NAMALWA (cell line): Measurements from ENCODE around the gene CMTM7.
"Not testable (repeated sequence)": the region's sequence is repeated elsewhere in the genome, so short reads cannot be mapped to it uniquely, and the experiment has no call there.

Experiments
- DNase-seq: peaks from one replicate; pipeline ENCODE4 v3.0.0-alpha.2; 2015; ENCODE audit warnings: low spot score

CMTM7 gene

DNA sequence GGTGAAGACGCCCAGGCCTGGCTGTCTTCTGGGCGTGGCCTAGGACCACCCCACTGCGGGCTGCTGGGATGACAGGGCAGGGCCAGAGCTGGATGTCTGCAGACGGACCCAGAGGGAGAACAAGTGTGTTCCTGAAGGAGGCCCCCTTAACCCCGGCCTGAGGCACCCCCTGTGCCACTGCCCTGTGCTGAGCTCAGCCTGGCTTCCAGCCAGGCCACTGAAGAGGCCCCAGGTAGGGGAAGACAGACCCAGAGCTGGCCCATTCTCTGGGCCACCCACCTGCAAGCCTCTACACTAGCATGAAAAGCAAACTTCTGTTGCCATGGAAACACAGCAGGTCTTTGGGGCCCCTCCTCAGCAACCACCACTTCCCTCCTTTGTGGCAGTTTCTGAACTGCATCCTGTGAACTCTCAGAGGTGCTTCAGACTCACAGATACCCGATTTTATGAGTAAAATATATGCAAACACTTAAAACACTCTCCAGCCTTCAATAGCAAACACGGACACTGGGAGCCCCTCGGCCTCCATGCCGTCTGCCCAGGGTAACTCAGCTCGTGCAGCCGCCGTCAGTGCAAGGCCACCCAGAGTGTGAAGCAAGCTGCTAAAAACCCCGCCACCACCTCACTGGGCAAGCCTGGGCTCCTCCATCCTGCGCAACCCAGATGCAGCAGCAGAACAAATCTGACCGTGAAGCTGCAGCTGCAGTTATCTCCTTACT is 68.5 kb downstream of the CMTM7 start:
- peak; percentile 83 for DNase-seq

DNA sequence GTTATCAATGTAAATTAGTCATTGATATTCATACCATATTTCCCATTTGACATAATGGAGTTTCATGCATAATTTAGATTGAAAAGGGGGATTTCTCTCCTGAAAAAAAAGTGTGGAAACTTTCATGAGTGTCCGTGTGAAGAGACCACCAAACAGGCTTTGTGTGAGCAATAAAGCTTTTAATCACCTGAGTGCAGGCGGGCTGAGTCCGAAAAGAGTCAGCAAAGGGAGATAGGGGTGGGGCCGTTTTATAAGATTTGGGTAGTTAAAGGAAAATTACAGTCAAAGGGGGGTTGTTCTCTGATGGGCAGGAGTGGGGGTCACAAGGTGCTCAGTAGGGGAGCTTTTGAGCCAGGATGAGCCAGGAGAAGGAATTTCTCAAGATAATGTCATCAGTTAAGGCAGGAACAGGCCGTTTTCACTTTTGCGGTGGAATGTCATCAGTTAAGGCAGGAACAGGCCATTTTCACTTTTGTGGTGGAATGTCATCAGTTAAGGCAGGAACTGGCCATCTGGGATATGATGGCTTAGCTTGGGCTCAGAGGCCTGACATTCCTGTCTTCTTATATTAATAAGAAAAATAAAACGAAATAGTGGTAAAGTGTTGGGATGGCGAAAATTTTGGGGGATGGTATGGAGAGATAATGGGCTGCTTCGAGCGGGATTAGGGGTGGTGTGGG is 69.3 kb downstream of the CMTM7 start:
- not testable (repeated sequence) for DNase-seq

DNA sequence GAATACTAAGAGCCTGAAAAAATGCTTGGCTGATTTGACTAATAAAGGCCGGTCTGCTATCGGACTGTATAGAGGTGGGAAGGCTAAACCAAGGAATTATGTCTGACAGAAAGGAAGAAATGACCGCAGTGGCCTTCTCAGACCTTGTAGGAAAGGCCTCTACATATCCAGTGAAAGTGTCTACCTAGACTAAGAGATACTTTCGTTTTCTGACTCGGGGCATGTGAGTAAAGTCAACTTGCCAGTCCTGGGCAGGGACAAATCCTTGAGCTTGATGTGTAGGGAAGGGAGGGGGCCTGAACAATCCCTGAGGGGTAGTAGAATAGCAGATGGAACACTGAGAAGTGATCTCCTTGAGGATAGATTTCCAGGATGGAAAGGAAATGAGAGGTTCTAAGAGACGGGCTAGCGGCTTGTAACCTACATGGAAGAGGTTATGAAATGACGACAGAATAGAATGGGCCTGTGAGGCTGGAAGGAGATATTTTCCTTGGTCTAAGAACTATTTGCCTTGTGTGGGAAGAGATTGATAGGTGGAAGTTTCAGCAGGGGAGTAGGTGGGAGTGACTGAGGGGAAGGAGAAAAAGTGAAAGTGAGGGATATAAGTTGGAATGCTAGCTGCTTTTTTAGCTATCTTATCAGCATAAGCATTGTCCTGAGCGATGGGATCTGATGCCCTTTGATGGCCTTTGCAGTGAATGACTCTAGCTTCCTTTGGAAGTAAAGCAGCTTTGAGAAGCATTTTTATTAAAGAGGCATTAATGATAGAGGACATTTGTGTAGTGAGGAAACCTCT is 70.7 kb downstream of the CMTM7 start:
- not testable (repeated sequence) for DNase-seq

DNA sequence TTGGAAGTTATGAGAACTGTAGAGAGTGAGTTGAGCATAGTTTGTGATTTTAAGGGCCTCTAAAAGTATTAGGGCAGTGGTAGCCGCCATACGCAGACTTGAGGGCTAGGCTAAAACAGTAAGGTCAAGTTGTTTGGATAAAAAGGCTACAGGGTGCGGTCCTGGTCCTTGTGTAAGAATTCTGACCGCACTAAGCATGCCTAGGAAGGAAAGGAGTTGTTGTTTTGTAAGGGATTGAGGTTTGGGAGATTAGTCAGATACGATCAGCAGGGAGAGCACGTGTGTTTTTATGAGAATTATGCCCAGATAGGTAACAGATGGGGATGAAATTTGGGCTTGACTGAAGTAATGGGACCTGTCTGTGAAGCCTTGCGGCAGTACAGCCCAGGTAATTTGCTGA is 71.8 kb downstream of the CMTM7 start:
- not testable (repeated sequence) for DNase-seq

DNA sequence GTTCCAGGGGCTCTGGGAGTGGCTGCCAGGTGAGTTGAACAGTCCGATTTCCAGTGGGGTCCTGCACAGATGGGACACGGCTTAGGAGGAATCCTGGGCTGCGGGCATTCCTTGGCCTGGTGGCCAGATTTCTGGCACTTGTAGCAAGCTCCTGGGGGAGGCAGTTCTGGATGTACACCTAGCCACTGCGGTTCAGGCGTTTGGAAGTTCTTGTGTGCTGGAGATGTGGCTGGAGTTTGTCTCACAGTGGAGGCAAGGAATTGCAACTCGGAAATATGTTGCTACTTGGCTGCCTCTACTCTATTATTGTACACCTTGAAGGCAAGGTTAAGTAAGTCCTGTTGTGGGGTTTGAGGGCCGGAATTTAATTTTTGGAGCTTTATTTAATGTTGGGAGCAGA is 73.1 kb downstream of the CMTM7 start:
- not testable (repeated sequence) for DNase-seq

DNA sequence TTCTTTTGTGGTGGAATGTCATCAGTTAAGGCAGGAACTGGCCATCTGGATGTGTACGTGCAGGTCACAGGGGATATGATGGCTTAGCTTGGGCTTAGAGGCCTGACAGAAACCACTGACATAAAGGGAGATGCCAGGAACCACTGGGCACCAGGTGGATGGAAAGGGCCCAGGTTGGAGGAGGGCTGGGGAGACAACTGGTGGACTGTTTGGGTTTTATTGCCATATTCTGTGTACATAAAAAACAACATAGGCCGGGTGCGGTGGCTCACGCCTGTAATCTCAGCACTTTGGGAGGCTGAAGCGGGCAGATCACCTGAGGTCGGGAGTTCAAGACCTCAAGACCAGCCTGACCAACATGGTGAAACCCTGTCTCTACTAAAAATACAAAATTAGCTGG is 75.2 kb downstream of the CMTM7 start:
- not testable (repeated sequence) for DNase-seq

DNA sequence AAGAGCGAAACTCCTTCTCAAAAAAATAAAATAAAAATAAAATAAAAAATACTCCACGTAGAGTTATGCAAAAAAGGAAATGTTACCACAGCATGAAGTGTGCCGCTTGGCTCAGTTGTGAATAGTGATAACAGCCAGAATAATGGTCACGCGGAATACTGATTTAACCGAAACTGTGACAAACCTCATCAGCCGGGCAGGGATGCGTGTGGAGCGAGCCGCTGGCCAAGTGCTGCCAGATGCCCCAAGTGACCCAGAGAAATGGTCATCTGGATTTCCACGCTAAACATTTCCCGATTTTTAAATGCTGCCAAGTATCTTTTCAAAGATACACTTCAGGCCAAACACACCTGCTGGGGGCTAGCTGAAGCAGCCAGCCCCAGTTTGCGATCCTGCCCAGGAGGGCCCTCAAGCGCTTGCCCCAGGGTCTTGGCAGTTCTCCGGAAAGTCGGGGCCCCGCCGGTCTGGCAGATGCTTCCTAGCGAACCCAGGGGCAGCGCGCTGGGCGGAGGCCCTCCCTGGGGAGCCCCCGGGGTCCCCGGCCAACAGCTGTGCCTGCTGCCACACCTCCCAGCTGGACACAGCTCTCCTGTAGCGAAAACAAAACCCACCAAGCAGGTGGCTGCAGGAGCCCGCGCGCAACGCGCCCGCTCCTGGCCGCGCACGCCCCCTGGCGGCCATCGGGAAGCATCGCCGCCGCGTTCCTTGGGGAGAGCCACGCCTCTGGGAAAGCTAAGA is 75.8 kb downstream of the CMTM7 start:
- peak; percentile 80 for DNase-seq

DNA sequence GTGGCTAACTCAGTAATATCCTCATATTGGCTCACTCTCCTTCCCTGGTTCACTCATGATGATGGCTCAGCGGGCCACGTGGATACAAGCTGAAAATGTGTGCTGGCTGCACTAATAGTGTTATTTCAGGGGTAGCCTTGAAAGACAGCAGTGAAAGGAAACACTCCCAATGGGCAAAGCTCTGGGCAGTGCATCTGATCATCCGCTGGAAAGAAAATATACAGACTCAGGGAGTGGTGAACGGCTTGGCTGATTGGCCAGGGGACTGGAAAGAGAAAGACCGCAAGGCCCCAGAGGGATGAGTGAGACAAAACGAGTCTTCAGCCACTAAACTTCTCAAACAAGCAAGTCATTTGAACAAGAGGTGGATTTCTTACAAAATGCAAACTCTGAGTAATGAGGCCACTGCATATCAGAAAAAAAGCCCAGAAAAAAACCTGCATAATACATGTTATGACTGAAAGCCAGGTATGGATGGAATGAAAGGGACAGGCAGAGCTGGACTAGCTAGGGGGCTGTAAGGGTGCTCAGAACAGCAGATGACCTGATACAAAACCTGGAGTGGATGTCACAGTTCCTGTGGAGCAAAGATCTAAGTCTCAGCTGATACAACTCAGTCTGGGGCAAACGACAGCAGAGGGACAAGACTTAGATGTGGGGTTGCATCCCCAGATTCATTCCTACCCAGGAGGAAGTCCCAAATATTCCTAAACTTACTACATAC is 77.7 kb downstream of the CMTM7 start:
- DNase-seq = no peak

DNA sequence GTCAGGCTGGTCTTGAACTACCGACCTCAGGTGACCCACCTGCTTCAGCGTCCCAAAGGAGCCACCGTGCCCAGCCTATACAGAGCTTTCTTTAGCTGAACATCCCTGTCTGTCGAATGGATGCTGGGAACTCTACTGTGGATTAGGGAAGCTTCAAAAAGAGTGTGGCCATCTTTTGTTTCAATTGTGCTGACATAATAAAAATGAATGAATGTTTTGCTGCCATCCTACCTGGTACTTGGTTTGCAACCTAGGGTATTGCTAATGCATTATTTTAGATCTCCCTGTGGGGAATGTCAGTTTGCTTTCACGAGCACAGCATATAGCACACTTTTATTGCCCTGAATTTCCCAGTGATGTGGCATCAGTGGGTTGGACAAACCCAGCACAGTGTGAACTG is 78.7 kb downstream of the CMTM7 start:
- DNase-seq = no peak

DNA sequence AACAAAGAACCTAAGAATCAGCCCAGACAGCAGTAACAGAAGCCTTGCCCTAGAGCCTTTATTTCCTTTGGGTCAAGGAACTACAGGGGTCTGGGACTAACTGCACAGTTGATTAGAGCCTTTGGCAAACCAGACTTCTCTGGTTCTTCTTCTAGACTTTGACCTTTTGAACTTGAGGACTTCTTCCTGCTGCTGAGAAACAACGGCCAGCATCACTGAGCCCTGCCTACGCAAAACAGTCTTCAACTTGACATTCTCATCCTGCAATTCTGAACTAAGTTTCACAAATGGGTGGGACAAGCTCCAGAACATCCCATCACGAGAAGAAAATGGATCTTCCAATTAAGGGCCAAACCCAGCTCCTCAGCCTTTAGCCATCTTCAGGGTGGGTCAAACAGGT is 79.6 kb downstream of the CMTM7 start:
- no peak for DNase-seq

DNA sequence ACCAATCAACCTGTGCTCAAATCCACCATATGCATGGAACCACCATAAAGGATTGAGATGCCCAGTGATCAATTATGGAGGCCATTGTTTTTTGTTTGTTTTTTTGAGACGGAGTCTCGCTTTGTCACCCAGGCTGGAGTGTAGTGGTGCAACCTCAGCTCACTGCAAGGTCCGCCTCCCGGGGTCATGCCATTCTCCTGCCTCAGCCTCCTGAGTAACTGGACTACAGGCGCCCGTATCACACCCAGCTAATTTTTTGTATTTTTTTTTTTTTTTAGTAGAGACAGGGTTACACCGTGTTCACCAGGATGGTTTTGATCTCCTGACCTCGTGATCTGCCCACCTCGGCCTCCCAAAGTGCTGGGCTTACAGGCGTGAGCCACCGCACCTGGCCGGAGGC is 80.5 kb downstream of the CMTM7 start:
- DNase-seq = not testable (repeated sequence)

DNA sequence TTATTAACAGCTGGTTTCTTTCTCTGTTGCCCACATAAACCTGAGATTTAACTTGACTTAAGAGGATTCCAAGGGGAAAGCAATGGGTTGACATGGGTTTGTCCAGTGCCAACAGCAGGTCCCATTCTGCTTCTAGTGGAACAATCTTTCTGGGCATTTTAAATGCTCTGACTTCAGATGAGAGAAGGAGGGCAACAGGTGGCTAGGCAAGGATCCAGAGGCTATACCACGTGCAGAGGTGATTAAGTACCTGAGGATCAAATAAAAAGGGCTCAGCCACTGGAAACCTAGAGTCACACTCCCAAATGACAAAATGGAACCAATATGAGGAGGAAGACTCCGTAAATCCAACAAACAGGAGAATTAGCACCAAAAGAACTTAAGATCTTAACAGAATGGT is 82.5 kb downstream of the CMTM7 start:
- no peak for DNase-seq

DNA sequence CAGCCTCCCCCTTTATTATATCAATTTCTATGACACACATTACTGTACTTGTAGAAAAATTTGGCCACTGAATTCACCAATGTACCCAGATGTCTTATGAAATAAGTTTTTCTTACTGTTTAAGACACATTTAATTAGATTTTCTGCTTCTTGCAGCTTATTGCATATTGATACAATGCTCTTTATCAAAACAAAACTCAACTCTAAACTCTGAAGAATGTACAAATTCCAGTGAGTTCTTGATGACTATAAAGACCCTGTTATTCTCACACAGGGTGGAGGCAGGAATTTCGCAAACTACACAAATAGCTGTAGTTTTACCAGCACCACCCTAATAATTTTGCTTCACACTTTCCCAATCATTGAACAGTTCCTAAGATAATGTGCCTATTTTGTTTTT is 89.0 kb downstream of the CMTM7 start:
- no peak for DNase-seq

DNA sequence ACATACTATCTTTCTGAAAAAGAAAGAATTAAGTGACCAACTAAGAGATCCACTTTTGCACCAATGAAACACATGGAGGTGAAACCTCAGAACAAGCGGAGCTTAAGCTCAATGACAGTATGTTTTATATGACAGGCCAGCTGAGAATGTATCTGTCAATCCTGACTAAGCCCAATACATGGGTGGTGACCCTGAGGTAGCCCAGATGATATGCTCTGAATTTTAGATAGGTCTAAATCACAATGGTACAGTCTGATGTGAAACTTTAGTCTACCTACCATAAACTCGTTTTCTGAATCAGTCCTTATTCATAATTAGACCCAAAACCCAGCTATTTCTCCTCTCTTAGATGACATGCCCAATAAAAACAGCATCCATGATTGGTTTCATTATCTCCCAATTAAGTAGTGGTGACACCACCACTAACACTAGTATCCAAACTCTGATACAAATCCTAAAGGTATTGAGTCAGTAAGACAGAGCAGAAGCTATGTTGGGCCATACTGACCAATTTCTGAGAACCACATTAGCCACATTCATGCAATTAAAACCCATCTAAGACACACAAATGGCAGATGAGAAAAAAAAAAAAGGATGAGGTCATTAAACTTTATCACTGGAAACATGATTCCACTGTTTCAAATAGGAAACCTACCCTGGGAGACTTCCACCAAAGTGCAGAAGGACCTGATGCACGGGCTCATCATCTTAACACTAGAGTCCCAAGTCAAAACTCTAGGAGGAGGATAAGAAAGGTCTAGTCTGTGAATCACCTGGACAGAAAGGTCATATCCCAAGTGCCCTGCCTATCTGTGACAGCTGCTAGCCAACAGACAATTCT is 90.4 kb downstream of the CMTM7 start:
- DNase-seq = no peak

DNA sequence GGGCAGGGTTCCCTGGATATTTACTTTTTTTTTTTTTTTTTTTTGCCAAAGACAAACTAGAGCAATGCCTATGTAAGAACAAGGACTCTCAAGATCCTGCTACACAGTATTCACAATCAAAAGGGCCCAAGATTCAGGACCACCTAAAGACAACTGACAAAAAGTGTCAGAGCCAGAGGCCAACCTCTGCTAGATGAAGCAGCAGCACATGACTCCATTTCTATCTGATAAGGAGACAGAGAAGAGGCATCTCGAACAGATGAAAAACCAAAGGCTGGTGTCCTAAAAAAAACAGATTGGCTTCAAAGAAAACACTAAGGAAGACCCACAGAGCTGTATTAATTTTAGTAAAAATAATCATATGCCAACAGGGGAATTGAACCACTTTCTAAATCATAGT is 91.0 kb downstream of the CMTM7 start:
- DNase-seq = no peak

DNA sequence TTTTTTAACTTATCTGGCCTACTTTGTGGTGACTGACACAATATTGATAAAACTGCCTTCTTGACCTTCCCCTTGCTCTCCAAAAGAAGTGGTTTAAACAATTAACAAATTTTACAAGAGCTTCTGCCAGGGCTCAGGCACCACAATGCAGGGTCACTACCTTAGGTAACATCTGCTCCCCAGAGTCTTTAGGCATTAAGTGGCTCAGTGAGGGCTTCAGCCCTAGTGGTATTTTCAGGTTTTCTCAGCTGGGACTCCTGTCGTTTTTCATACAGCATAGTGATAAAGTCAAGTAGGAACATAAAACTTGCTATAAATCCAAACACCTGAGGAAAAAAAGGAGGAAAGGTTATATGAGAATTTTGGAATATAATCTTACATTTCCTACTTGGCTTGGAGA is 92.1 kb downstream of the CMTM7 start:
- DNase-seq = peak; percentile 33

DNA sequence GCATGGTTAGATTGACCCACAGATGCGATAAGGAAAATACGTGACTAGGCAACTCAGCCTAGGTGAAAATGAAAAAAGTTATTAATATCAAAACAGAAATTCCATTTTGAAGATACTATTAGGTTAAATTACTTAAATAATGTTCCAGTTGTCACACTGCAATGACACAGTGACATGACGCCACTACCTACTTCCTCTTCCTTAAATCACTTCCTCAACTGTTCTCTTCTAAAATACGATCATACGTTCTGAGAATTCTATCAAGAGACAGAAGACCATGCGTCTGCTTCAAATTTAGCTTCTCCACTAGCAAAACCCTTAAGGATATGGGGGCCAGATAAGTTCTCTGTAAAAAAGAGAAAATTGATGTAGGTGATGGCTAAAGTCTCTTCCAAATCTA is 92.8 kb downstream of the CMTM7 start:
- DNase-seq = peak; percentile 73

DNA sequence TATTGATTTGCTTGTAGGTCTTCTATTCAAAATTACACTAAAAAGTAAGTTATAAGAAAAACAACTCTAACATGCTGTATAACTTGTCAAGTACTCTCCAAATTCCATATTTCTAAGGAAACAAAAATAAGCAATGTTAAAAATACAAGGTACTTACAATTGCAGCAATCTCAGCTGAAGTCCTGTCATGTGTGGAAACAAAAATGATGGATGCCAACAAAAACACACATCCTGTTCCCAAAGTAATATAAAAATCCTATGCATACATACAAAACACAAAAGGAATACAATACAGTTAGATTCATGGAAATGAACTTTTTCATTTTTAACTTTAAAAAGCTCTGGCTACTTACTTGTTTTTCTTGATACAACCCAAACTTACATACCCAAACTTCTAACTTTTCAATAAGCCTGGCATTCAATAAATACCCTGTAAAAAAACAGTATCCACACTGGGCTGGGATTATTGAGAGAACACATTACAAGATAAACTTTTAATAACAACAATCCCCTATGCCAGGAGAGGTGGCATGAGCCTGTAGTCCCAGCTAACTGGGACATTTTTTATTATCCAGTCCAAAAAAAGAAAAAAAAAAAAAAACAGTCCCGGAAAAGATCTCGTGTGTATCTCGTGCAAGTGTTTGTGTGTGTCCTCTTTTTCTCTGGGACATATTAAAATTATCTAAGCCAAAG is 96.3 kb downstream of the CMTM7 start:
- DNase-seq = no peak

DNA sequence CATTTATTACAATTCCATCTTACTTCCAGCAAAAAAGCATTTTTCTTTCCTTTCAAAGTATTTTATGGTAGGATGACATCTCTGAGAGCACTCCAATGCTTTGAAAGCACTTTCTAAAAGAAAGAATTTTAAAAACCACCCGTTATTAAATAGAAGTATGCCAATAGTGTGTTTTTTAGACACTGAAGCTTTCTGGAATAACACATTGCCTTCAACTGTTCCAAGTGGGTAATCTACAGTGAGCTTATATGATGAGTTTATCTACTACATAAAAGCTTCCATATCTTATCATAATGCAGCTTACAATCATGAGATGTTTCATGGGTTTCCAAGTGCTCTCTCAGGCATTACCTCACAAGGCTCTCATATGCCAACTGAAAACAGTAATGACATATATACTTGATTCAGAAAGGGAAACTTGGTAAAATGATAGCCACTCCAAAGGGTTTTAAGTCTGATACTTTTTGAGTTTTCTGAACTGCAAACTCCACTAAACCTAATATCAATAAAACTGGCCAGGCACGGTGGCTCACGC is 96.9 kb downstream of the CMTM7 start:
- no peak for DNase-seq
